Tibial nerve (tissue), 4 donors: ENCODE measurements around the gene COX4I1.

Experiments
- EP300 ChIP-seq, 2 donors: sonication (generic); formaldehyde crosslinking; IDR thresholded peaks; one replicate each; pipeline ENCODE4 v1.6.1; 2017; ENCODE audit warnings: antibody characterized with exemption in 2 of 2, mild to moderate bottlenecking in 1 of 2
- POLR2A ChIP-seq, 2 donors: fragments of 450-650 bp; IDR thresholded peaks; one replicate each; pipeline ENCODE4 v1.6.1; 2017; ENCODE audit warnings: antibody characterized with exemption in 2 of 2, mild to moderate bottlenecking in 2 of 2, moderate library complexity in 2 of 2
- TF ChIP-seq, protein P1 (sequence below), 5 experiments: fragments of 200-600 bp in 3 of 5; fragments of 450-650 bp in 2 of 5; sonication (generic) in 3 of 5; IDR thresholded peaks; one replicate each; pipeline ENCODE4 v1.5.1; 2016 to 2019; ENCODE audit warnings: antibody characterized with exemption in 5 of 5, mild to moderate bottlenecking in 3 of 5, moderate library complexity in 2 of 5

DNA sequence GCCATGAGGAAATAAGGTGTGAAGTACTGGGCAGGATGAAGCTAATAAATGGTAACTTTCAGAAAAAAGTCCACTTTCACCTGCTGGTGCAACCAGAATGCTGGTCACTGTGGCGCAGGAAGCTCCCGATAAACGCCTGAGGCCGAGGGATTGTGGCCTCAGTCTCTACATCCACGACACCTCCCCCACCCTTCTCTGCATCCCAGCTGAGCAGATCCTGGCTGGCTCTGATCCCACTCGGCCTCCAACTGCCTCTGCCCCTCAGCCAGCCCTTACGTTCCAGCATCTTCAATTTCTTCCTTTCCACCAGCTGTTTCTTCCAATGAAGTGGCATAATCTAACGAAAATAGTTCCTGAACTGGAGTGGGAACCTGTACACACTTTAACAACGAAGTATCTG, 49.5 kb downstream of the COX4I1 start:
- TF ChIP-seq, protein P1, sequence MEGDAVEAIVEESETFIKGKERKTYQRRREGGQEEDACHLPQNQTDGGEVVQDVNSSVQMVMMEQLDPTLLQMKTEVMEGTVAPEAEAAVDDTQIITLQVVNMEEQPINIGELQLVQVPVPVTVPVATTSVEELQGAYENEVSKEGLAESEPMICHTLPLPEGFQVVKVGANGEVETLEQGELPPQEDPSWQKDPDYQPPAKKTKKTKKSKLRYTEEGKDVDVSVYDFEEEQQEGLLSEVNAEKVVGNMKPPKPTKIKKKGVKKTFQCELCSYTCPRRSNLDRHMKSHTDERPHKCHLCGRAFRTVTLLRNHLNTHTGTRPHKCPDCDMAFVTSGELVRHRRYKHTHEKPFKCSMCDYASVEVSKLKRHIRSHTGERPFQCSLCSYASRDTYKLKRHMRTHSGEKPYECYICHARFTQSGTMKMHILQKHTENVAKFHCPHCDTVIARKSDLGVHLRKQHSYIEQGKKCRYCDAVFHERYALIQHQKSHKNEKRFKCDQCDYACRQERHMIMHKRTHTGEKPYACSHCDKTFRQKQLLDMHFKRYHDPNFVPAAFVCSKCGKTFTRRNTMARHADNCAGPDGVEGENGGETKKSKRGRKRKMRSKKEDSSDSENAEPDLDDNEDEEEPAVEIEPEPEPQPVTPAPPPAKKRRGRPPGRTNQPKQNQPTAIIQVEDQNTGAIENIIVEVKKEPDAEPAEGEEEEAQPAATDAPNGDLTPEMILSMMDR (IDR thresholded peaks at IDR 0.05): no peak
- TF ChIP-seq EP300 (IDR thresholded peaks at IDR 0.05) (no peak), POLR2A (IDR thresholded peaks at IDR 0.05) (no peak)
